A673 (cell line): ENCODE data around the gene PXN. TPM values are rescaled to one million over a fixed set of nuclear protein-coding genes. Genes with fewer than 3 reads are reported as not detected.

Experiments
- BruUV-seq: library from RNA; stranded (reverse); fragments of 400-500 nt; replicated peaks from 2 replicates; lab custom pipeline; 2021; lab: Mats Ljungman, UMichigan
- CTCF ChIA-PET: fragments of 300-600 bp; sonication (Branson Sonifier 250); formaldehyde crosslinking; loops from one replicate; lab custom pipeline; 2022; ENCODE audit warnings: antibody characterized with exemption; lab: Charles Lee
- POLR2A ChIA-PET: fragments of 300-600 bp; sonication (Branson Sonifier 250); formaldehyde crosslinking; loops from one replicate; lab custom pipeline; 2022; ENCODE audit warnings: antibody characterized with exemption; ENCODE audit not compliant: low non-redundant PET; lab: Charles Lee
- DNase-seq: peaks from one replicate; pipeline ENCODE4 v3.0.0-alpha.2; 2015; ENCODE audit warnings: low spot score
- H3K27ac ChIP-seq: fragments of 200-600 bp; sonication (generic); 2 replicates; pipeline ENCODE4 v1.5.1; 2016; ENCODE audit warnings: mixed run types, low read depth, mild to moderate bottlenecking, mixed read lengths, antibody characterized with exemption, low read length; ENCODE audit not compliant: poor library complexity, severe bottlenecking
- H3K27me3 ChIP-seq: fragments of 200-600 bp; sonication (generic); replicated peaks from 2 replicates; pipeline ENCODE4 v1.6.1; 2017; ENCODE audit warnings: mixed run types, low read depth, mild to moderate bottlenecking, mixed read lengths, antibody characterized with exemption, low read length; ENCODE audit not compliant: insufficient read depth, poor library complexity
- H3K36me3 ChIP-seq: fragments of 200-600 bp; sonication (generic); 2 replicates; pipeline ENCODE4 v1.6.1; 2016; ENCODE audit warnings: mixed run types, mild to moderate bottlenecking, mixed read lengths, antibody characterized with exemption, low read length; ENCODE audit not compliant: insufficient read depth, poor library complexity, severe bottlenecking
- H3K4me1 ChIP-seq: fragments of 200-600 bp; sonication (generic); 2 replicates; pipeline ENCODE4 v1.6.1; 2017; ENCODE audit warnings: mixed run types, mild to moderate bottlenecking, mixed read lengths, antibody characterized with exemption, low read length; ENCODE audit not compliant: insufficient read depth, poor library complexity, severe bottlenecking
- H3K4me3 ChIP-seq: fragments of 200-600 bp; sonication (generic); 2 replicates; pipeline ENCODE4 v1.5.1; 2016; ENCODE audit warnings: low read depth, mixed run types, mild to moderate bottlenecking, mixed read lengths, low read length; ENCODE audit not compliant: poor library complexity, severe bottlenecking
- H3K9me3 ChIP-seq: fragments of 200-600 bp; sonication (generic); 2 replicates; pipeline ENCODE4 v1.6.1; 2016; ENCODE audit warnings: mixed run types, low read depth, mild to moderate bottlenecking, mixed read lengths, antibody characterized with exemption, low read length; ENCODE audit not compliant: poor library complexity, severe bottlenecking
- CTCF ChIP-seq: fragments of 300-800, 200-600 bp; sonication (generic); conservative IDR thresholded peaks from 2 replicates; pipeline ENCODE4 v1.5.1; 2017; ENCODE audit warnings: low read depth, mild to moderate bottlenecking, antibody characterized with exemption, low read length, moderate library complexity, mixed read lengths
- EZH2 ChIP-seq: fragments of 200-600 bp; sonication (generic); IDR thresholded peaks from 2 replicates; pipeline ENCODE4 v1.6.1; 2017; ENCODE audit warnings: borderline replicate concordance, low read depth, mild to moderate bottlenecking, mixed read lengths, antibody characterized with exemption, low read length; ENCODE audit not compliant: poor library complexity, severe bottlenecking
- intact Hi-C: fragments of 100-400 bp; cut with micrococcal nuclease; formaldehyde crosslinking; loops from one replicate; pipeline ENCODE4 v1.10.0; 2022; ENCODE audit not compliant: unreplicated experiment
- total RNA-seq: library from RNA; stranded (reverse); gene quantifications from 2 replicates; pipeline ENCODE4 v1.2.3, GENCODE V29; 2021

PXN gene
- total RNA-seq, 1 experiment from 2014 or later: 127 TPM

GRCh38 chr12:120225852-120226640, 39.5 kb downstream of the PXN start:
- Histone ChIP-seq H3K9me3 (no peaks in the 10 kb centered on the region), H3K4me1 (peaks cover 54% of the 10 kb centered on the region), H3K36me3 (peaks cover 10% of the 10 kb centered on the region), H3K27ac (peak overlapping the region; percentile 80), H3K27me3 (no peaks in the 10 kb centered on the region), H3K4me3 (no peak overlapping the region)
- intact Hi-C loops: loop anchor here (10.0 kb wide), 1 partner anchor 209 kb away; the partner anchor contains the start of gene COX6A1
- DNase-seq: no peak
- BruUV-seq: no TSS peak
- ChIA-PET CTCF (interaction anchor here (0.8 to 8.7 kb wide), 2 partner anchors 25 to 39 kb away, joined by 3 to 141 read pairs; partner anchors contain the start of genes PXN and RPLP0), POLR2A (interaction anchor here (0.8 kb wide), 1 partner anchor 25 kb away, joined by 3 read pairs; the partner anchor contains the start of gene RPLP0)
- TF ChIP-seq CTCF (0 out of 2 replicates have a peak, but pooled peaks have one; percentile 9), EZH2 (no peak)

GRCh38 chr12:120225200-120225558, 40.4 kb downstream of the PXN start:
- Histone ChIP-seq H3K27me3 (no peaks in the 10 kb centered on the region), H3K4me3 (peak overlapping the region; percentile 26), H3K4me1 (peaks cover 45% of the 10 kb centered on the region), H3K27ac (peak overlapping the region; percentile 80), H3K9me3 (no peaks in the 10 kb centered on the region), H3K36me3 (peaks cover 10% of the 10 kb centered on the region)
- ChIA-PET CTCF (interaction anchor here (0.8 to 8.7 kb wide), 4 partner anchors 10 to 40 kb away, joined by 3 to 141 read pairs (median 9); partner anchors contain the start of genes PXN and RPLP0), POLR2A (interaction anchor here (1.1 kb wide), 1 partner anchor 66 kb away, joined by 7 read pairs; the partner anchor contains the start of gene RNU4-2)
- DNase-seq: peak; percentile 66
- no TSS peak for BruUV-seq
- TF ChIP-seq EZH2 (no peak), CTCF (no peak)
- intact Hi-C loops: loop anchor here (10.0 kb wide), 1 partner anchor 210 kb away; the partner anchor contains the start of gene COX6A1

GRCh38 chr12:120224304-120225199, 41.0 kb downstream of the PXN start:
- POLR2A ChIA-PET: interaction anchor here (1.1 kb wide), 1 partner anchor 67 kb away, joined by 7 read pairs; the partner anchor contains the start of gene RNU4-2
- no peaks in the 10 kb centered on the region for H3K9me3 ChIP-seq
- CTCF ChIA-PET: interaction anchor here (0.9 to 8.7 kb wide), 3 partner anchors 11 to 40 kb away, joined by 7 to 141 read pairs (median 11); partner anchors contain the start of gene PXN
- H3K4me1 ChIP-seq: peaks cover 39% of the 10 kb centered on the region
- DNase-seq: peak; percentile 86
- no peaks in the 10 kb centered on the region for H3K27me3 ChIP-seq
- no TSS peak for BruUV-seq
- peak overlapping the region; percentile 80 for H3K27ac ChIP-seq
- TF ChIP-seq EZH2 (no peak), CTCF (no peak)
- H3K36me3 ChIP-seq: peaks cover 13% of the 10 kb centered on the region
- H3K4me3 ChIP-seq: peak overlapping the region; percentile 26
- intact Hi-C loops: loop anchor here (10.0 kb wide), 1 partner anchor 210 kb away; the partner anchor contains the start of gene COX6A1
